ENCODE data around the gene EEF1E1.
A peak's percentile ranks its signal among the peaks of the same experiment; 100 is the strongest.
"Not testable (repeated sequence)": the region's sequence is repeated elsewhere in the genome, so short reads cannot be mapped to it uniquely, and the experiment has no call there.

The EEF1E1 gene

DNA sequence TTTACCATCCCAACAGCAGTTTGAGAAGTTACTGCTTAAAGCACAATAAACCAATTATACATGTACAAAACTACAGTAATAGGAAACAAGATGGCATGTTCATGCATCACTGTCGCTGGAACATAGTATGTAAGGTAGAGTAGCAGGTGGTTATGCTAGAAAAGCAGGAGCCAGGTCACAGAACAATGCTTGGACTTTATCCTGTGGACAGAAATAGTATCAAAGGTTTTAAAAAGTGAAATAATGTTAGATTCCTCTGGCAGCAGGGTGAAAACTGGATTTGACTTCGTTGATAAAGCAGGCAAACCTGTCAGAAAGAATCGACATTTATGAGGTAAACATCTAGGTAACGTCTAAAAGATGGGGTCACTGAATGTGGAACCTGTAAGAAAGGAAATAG is 40.6 kb downstream of the EEF1E1 start:
- DNase-seq: no peak

DNA sequence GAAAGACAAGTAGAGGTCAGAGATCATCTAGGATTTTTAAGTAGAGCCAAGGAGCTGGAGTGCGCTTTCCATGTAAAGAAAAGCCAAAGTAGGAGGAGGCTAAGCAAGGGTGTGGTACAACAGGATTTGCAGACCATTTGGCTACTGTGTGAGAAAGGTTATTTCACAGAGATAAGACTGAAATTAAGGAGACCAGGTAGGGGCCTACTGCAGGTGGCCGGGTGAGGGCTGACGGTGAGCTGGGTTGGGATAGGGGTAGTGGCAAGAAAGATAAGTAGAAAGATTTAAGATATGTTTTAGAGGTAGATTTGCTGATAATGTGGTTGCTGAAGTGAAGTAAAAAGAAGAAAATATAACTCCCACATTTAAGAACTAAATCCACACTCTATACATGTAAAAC is 42.0 kb downstream of the EEF1E1 start:
- no peak for DNase-seq

DNA sequence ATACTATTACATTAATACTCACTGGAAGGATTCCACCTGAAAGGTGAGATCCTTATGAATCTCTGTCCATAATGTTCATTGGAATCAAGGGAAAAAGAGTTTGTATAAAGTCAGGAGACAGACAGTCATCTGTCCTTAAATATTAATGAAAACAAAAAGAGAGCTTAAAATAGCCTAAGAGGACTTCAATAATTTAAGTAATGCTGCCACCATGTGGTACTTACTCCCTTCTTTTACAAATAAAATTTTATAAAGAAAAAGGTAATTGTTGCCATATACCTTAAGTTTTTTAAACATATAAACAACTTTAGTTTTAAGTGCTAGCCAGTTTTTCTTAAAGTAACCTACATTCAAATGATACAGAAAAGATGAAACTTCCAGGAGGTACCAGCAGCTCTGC is 43.2 kb downstream of the EEF1E1 start:
- peak; percentile 53 for DNase-seq

DNA sequence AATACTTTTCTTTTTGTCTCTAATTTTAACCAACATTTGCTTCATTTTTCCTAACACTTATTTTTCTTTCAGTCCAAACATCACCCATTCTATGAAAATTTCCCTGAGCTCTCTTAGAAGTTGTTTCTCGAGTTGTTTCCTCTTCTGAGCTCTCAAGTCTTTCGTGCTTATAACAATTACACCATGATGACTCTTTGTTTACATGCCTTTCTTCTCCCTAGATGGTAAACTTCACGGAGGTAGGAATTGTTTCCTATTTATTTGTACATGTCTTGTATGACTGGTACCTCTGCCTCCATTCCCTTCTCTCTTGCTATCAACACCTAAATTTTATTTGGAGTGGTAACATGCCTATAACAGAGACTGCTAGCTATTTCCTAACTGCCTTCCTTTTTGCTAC is 44.6 kb downstream of the EEF1E1 start:
- no peak for DNase-seq

DNA sequence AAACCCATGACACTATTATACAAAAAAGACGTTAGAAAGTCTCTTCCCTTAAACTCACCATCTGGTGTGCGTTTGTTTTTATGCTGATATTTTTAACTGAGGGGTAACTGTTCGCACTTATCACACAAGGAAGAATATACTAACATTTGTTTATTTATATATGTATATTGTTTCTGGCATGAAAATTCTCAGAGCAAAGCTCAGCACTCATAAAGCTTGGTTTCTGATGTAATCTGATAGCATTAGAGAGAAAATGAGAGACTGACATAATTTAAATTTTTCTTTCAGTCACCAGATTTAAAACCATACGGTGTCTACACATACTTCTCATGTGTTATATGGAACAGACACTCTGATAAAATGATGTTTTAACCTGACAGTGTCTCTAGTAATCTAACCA is 45.1 kb downstream of the EEF1E1 start:
- no peak for DNase-seq

DNA sequence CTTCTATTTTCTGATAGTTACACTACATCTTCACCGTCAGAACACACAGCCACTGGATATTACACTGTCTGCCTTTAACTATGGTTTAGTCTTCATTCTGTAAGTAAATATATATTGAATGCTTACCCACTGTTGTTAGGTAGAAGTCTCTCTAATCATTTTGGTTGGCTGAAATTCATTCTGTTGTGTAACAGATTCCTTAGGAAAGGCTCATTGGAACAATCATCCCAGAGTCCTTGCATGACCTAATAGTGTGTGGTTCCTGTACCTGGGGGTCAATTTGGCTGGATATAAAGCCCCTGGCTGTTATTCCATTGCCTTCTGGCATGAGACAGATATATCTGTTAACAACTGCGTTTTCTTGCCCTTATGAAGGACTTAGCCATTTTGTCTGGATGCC is 48.1 kb downstream of the EEF1E1 start:
- no peak for DNase-seq

DNA sequence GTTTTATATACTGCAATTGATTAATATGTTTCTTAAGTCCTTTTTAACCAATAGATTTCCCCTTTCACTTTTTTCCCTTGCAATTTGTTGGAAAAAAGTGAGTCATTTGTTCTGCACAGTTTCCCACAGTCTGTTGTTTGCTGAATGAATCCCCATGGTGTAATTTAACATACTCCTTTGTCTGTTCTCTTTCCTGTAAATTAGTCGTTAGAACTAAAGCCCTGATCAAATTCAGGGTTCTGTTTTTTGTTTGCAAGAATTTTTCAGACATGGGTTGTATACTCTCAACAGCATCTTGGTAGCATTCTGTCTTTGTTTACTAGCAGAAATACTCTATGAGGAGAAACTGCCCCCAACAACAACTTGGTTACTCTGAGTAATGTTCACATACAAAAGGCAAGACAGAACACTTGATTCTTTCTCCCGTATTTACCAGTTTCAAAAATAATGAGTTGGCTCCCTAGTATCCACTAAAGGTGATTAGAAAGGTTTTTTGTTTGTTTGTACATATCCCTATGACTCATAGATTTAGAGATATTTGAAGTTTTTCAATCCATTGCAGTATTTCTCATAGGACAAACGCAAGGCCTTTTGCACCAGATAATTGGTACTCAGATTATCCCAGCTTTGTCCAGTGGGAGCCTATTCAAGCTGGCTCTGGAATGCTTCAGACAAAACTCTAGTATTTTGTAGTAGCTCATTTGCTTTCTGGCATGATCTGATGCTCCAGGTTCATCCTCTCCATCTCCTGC is 54.6 kb downstream of the EEF1E1 start:
- DNase-seq: no peak

DNA sequence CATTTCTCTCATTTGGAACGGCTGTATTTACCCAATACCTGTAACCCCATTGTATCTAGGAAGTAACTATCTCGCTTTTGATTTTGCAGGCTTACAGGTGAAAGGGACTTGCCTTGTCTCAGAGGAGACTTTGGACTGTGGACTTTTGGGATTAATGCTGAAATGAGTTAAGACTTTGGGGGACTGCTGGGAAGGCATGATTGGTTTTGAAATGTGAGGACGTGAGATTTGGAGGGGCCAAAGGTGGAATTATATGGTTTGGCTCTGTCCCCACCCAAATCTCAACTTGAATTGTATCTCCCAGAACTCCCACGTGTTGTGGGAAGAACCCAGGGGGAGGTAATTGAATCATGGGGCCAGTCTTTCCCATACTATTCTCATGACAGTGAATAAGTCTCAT is 56.6 kb downstream of the EEF1E1 start:
- DNase-seq: not testable (repeated sequence)

DNA sequence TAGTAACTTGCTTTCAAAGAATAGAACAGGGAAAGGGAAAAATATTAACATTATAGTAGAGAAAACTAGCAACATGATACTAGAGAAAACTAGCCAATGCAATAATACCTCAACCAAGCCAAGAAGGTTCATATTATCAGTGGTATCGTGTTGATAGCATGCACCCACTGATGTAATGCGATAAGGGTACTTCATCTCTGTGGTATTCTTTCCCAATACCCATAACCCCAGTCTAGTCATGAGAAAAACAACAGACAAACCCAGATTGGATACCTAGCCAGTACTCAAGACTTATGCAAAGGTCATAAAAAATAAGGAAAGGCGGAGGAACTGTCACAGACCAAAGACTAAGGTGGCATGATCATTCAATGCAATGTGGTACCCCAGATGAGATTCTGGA is 59.1 kb downstream of the EEF1E1 start:
- no peak for DNase-seq

DNA sequence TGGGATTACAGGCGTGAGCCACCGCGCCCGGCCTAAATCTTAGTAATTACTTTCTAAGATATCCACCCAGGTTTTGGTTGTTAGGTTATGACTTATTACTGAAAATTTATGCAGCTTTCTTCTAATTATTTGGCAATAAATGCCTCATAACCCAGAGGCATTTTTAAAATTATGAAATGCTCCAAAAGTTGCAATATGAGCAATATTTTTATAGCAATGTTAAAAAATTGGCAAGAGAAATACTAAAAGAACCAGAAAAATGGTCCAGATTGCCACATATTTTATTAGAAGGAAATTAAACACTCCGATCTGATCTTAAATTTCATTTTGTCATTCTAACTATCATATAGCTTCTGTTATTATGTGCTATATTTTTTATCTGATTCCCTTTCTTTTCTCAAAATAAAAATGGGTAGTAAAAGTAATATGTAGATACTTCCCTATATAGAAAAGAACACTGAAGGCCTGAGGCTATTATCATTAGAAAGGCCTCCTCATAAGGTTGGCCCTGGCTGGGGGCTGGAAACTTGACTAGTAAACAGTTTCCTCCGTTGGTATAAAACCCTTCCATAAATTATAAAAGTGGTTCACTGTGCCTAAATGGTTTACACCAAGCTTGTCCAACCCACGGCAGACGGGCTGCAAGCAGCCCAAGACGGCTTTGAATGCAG is 60.3 kb downstream of the EEF1E1 start:
- DNase-seq: peak; percentile 47

DNA sequence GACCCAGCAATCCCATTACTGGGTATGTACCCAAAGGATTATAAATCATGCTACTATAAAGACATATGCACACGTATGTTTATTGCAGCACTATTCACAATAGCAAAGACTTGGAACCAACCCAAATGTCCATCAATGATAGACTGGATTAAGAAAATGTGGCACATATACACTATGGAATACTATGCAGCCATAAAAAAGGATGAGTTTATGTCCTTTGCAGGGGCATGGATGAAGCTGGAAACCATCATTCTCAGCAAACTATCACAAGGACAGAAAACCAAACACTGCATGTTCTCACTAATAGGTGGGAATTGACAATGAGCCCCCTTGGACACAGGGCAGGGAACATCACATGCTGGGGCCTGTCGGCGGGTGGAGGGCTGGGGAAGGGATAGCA is 68.2 kb downstream of the EEF1E1 start:
- DNase-seq: not testable (repeated sequence)

DNA sequence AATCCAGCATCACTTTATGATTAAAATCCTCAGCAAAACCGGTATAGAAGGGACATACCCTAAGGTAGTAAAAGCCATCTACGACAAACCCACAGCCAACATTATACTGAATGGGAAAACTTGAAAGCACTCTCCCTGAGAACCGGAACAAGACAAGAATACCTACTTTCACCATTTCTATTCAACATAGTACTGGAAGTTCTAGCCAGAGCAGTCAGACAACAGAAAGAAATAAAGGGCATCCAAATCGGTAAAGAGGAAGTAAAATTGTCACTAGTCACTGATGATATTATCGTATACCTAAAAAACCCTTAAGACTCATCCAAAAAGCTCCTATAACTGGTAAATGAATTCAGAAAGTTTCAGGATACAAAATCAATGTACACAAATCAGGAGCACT is 71.4 kb downstream of the EEF1E1 start:
- DNase-seq: no peak

Data from inflammatory macrophage treated with lipopolysaccharide for 4 hours (primary cell).